CD4-positive, alpha-beta T cell treated with Interleukin-12 subunit alpha and Interleukin-12 subunit beta, for 1 hour (primary cell): ENCODE measurements around the gene ST3GAL2.
"Not testable (repeated sequence)": the region's sequence is repeated elsewhere in the genome, so short reads cannot be mapped to it uniquely, and the experiment has no call there.

Experiments used
- DNase-seq: peaks from one replicate; pipeline ENCODE4 v3.0.0-alpha.2; 2020

ST3GAL2 gene

GRCh38 chr16:70380919-70381603 lies 57.8 kb downstream of the ST3GAL2 start:
- peak; percentile 97 for DNase-seq

- peak; percentile 60 for DNase-seq
Observed at GRCh38 chr16:70380248-70380918, 58.5 kb downstream of the ST3GAL2 start.

- DNase-seq, result no peak
Observed at GRCh38 chr16:70378869-70379493, 59.9 kb downstream of the ST3GAL2 start.

GRCh38 chr16:70377782-70378181 lies 61.1 kb downstream of the ST3GAL2 start:
- DNase-seq, result no peak

- DNase-seq, result no peak
Observed at GRCh38 chr16:70375636-70376611, 63.0 kb downstream of the ST3GAL2 start.

GRCh38 chr16:70374213-70374612 lies 64.7 kb downstream of the ST3GAL2 start:
- no peak for DNase-seq

GRCh38 chr16:70372921-70373728 lies 65.8 kb downstream of the ST3GAL2 start:
- no peak for DNase-seq

GRCh38 chr16:70370924-70371323 lies 68.0 kb downstream of the ST3GAL2 start:
- DNase-seq, result no peak

GRCh38 chr16:70370145-70370544 lies 68.8 kb downstream of the ST3GAL2 start:
- peak; percentile 62 for DNase-seq

GRCh38 chr16:70364399-70364798 lies 74.5 kb downstream of the ST3GAL2 start:
- DNase-seq, result no peak

- DNase-seq, result no peak
Observed at GRCh38 chr16:70359552-70359951, 79.3 kb downstream of the ST3GAL2 start.

GRCh38 chr16:70349783-70350182 lies 89.1 kb downstream of the ST3GAL2 start:
- DNase-seq, result no peak

GRCh38 chr16:70348991-70349390 lies 89.9 kb downstream of the ST3GAL2 start:
- DNase-seq, result no peak

- DNase-seq, result no peak
Observed at GRCh38 chr16:70345840-70346239, 93.1 kb downstream of the ST3GAL2 start.

- DNase-seq, result no peak
Observed at GRCh38 chr16:70342016-70342415, 96.9 kb downstream of the ST3GAL2 start.

- DNase-seq, result no peak
Observed at GRCh38 chr16:70341600-70341999, 97.3 kb downstream of the ST3GAL2 start.

- no peak for DNase-seq
Observed at GRCh38 chr16:70337814-70338213, 101.1 kb downstream of the ST3GAL2 start.

GRCh38 chr16:70332728-70333127 lies 106.2 kb downstream of the ST3GAL2 start:
- not testable (repeated sequence) for DNase-seq

- peak; percentile 15 for DNase-seq
Observed at GRCh38 chr16:70331588-70332358, 107.1 kb downstream of the ST3GAL2 start.

- DNase-seq, result no peak
Observed at GRCh38 chr16:70331091-70331490, 107.8 kb downstream of the ST3GAL2 start.
